Measurements from ENCODE around the gene CDKN1A.
"Not testable (repeated sequence)": the region's sequence is repeated elsewhere in the genome, so short reads cannot be mapped to it uniquely, and the experiment has no call there.

Gene CDKN1A

GRCh38 chr6:36678488-36679042 lies at the start of gene CDKN1A:
CDKN1A (plus strand) TSS chr6:36678714; CDS start chr6:36684102, 5,388 bp downstream.
- DNase-seq (ENCODE audit: low spot score): peak; percentile 91

GRCh38 chr6:36629784-36630183 lies 48.7 kb upstream of the CDKN1A start:
- DNase-seq (ENCODE audit: low spot score): no peak

- DNase-seq (ENCODE audit: low spot score): no peak
Observed at GRCh38 chr6:36631326-36632011, 47.0 kb upstream of the CDKN1A start.

- no peak for DNase-seq (ENCODE audit: low spot score)
Observed at GRCh38 chr6:36633370-36633769, 45.1 kb upstream of the CDKN1A start.

- no peak for DNase-seq (ENCODE audit: low spot score)
Observed at GRCh38 chr6:36633915-36634314, 44.6 kb upstream of the CDKN1A start.

- no peak for DNase-seq (ENCODE audit: low spot score)
Observed at GRCh38 chr6:36634317-36635108, 44.0 kb upstream of the CDKN1A start.

- DNase-seq (ENCODE audit: low spot score): no peak
Observed at GRCh38 chr6:36636283-36636682, 42.2 kb upstream of the CDKN1A start.

- DNase-seq (ENCODE audit: low spot score): no peak
Observed at GRCh38 chr6:36636687-36637418, 41.7 kb upstream of the CDKN1A start.

- no peak for DNase-seq (ENCODE audit: low spot score)
Observed at GRCh38 chr6:36638579-36638978, 39.9 kb upstream of the CDKN1A start.

- no peak for DNase-seq (ENCODE audit: low spot score)
Observed at GRCh38 chr6:36639171-36639808, 39.2 kb upstream of the CDKN1A start.

- DNase-seq (ENCODE audit: low spot score): no peak
Observed at GRCh38 chr6:36641543-36641942, 37.0 kb upstream of the CDKN1A start.

GRCh38 chr6:36642913-36643817 lies 35.3 kb upstream of the CDKN1A start:
- no peak for DNase-seq (ENCODE audit: low spot score)

- DNase-seq (ENCODE audit: low spot score): no peak
Observed at GRCh38 chr6:36643977-36644376, 34.5 kb upstream of the CDKN1A start.

- DNase-seq (ENCODE audit: low spot score): no peak
Observed at GRCh38 chr6:36649086-36649485, 29.4 kb upstream of the CDKN1A start.

GRCh38 chr6:36649701-36650484 lies 28.6 kb upstream of the CDKN1A start:
- DNase-seq (ENCODE audit: low spot score): peak; percentile 22

GRCh38 chr6:36650848-36651478 lies 27.6 kb upstream of the CDKN1A start:
- peak; percentile 76 for DNase-seq (ENCODE audit: low spot score)

GRCh38 chr6:36651659-36652379 lies 26.7 kb upstream of the CDKN1A start:
- DNase-seq (ENCODE audit: low spot score): no peak

GRCh38 chr6:36654469-36654868 lies 24.0 kb upstream of the CDKN1A start:
- not testable (repeated sequence) for DNase-seq (ENCODE audit: low spot score)

Measured in NAMALWA (cell line).